Measurements from ENCODE around the gene IFNAR1.

The IFNAR1 gene

DNA sequence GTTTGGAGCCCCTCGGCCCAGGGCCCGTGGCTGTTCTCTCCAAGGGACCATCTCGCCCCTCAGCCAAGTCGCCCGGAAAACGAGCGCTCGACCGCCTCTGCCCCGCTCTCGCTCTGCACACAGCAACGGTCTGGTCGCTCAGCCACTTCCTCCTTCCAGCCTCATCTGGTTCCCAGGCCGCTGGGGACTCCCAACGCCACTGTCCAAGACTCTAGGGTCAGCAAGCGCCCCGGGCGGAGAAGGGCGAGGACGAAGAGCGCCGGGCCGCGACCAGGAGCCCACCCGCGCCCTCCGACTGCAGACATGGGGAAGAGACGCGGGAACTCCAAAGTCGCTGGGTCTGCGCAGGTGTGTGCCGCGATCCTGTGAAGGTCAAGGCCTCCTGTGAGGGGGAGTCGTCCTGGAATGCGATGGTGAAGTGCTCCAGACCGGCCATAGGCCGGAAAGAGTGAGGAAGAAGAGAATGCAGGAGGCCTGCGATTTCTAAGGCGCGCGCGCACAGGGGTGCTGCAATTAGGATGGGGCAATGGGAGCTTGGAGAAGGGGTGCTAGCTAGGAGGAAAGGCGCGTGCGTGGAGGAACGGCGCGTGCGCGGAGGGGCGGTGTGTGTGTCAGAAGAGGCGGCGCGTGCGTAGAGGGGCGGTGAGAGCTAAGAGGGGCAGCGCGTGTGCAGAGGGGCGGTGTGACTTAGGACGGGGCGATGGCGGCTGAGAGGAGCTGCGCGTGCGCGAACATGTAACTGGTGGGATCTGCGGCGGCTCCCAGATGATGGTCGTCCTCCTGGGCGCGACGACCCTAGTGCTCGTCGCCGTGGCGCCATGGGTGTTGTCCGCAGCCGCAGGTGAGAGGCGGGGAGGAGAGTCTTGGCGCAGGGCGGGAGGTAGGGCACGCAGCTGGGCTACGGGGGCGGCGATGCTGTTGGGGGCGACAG is at the start of gene IFNAR1:
Gene IFNAR1 (plus strand): TSS at position 680 of the 931 bp plus-strand sequence. CDS start 86 bp downstream, at position 766.
- DNase-seq = peak; percentile 99

DNA sequence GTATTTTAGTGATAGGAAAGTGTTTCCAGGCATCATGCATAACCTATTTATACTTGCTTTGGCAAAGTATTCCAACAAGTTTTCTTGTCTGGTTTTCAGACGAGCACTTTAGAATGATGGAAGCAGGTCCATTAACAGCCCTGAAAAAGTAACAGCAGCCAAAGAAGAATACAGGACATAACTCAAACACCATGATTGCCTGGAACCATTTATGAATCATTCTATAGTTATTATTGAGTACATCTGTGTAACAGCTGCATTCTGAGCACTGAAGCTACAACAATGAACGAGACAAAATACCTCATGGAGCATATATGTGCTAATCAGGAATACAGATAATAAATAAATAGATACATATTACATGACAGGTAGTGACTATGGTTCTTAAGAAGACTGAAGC is 46.0 kb upstream of the IFNAR1 start:
- no peak for DNase-seq

DNA sequence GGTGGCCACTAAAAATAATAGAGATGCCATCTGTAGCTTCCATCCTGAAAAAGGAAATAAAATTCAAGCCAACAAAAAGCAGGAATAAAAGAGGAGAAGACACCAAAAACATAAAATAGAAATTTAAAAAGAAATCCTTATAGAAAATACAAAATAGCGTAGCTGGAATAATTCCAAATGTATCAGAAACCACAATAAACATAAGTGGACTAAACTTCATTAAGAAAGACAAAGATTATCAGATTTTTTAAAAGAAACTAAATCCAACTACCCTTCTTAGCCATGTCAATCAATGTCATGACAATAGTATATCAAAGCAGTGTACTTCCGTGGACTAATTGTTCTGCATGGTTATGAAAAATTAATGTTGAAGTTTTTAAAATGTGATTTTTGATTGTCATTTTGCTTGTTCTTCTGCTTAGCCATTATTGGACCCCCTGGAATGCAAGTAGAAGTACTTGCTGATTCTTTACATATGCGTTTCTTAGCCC is 45.4 kb upstream of the IFNAR1 start:
- DNase-seq = no peak

DNA sequence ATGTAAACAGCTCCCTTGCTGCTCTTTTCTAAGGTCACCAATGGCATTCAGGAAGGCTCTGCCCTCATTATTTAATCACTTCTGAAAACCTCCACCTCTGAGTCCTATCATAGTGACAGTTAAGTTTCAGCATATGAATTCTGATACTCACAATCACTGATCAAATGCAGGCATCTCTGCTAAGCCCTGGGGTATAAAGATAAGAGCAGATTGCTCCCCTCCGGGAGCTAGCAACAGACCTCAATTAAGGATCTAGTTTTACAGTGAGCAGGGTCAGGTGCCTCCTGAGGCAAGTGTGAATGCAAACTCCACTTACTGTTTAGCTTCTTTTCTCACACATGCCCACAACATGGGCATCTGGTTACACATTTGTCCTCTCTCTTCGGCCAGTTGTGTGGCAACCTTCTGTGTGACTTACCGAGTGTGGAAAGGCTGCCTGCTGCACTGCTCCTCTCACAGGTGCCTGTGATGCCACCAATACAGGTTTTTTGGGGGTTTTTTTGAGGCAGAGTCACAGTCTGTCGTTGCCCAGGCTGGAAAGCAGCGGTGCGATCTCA is 43.6 kb upstream of the IFNAR1 start:
- no peak for DNase-seq

DNA sequence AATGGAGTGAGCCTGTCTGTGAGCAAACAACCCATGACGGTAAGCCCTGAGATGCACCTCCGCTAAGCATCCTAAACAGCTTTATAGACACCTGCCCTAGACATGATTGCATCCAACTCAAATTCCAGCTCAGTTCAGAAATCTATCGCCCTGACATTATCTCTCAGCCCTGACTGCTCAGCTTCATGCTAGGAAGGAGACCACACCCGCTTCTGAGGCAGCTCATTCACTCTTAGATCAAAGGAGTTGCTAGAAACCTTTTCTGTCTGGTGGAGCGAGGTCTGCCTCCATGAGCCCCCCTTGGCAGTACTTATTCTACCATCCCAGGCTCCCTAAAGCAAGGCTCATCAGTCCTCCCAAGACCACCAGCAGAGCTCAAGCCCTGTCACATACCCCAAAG is 41.6 kb upstream of the IFNAR1 start:
- DNase-seq = no peak

DNA sequence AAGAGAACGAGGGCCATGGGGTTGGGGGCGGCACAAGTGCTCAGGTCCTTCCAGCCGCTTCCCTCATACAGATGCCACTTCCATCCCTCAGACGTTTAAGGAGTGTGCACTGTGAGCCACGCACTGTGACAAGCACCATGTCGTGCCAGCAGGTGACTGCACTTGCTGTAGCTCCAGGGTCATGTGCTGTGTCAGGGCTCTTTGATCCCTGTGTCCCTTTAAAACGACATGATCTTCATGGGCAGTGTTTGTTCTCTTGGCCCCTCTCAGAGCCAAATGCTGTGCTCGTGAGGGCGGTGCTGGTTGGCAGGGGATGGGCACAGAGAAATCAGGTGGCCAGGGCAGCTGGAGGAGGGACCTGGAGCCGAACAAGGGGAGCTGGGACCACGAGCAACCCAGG is 38.7 kb upstream of the IFNAR1 start:
- no peak for DNase-seq

DNA sequence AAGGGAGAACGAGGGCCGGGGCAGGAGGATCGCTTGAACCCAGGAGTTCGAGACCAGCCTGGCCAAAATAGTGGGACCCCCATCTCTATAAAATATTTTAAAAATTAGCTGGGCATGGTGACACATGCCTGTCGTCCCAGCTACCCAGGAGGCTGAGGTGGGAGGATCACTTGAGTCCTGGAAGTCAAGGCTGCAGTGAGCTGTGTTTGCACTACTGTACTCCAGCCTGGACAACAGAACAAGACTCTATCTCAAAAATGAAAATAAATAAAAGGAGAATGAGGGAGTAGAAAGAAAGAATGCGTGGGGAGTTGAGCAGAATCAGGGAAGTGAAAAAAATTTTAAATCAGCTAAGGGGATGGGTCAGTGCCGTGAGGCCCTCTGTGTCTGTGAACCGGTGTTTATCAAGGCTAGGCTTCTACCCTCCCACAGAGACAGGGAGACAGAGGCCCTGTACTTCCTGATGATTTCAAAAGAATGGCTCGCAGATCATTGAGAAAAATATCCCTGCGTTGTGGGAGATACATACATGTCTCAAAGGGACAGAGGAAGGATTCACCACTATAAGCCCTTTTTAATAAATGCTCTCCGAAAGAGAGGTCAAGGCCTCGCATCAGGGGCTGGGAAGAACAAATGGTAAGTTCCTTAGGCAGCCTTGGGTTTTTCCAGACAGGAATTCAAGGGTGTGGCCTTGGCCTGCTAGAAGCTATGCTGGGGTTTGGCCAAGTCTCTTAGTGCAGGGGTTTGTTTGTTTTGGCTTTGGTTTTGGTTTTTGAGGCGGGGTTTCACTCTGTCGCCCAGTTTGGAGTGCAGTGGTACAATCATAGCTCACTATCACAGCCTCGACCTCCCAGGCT is 37.9 kb upstream of the IFNAR1 start:
- no peak for DNase-seq

DNA sequence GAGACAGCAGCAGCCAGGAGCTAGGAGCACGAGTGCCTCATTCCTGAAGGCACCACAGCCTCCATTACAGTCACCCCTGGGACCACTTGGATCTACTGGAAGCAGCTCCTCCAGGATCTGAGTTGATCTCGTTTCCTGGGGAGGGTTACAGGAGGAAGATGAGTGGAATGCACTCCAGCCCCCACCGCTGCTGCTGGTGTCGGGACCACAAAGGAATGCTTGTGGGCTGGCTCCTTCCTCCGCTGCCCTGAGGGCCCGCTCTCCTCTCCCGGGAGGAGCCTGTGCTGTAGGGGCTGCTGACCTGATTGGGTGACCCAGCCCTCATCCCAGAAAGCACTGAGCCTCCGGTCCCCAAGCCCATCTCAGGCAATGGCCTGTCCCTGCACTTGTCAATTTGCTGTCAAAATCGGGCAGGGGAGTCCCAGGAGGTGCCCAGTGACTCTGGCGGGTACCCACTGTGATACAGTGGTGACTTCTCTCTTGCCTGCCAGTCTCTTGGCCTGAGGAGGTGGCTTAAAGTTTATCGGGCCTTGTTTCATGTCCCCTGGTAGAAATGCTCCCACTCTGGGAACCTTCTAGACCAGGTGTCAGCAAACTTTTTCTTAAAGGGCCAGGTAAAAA is 35.5 kb upstream of the IFNAR1 start:
- no peak for DNase-seq

DNA sequence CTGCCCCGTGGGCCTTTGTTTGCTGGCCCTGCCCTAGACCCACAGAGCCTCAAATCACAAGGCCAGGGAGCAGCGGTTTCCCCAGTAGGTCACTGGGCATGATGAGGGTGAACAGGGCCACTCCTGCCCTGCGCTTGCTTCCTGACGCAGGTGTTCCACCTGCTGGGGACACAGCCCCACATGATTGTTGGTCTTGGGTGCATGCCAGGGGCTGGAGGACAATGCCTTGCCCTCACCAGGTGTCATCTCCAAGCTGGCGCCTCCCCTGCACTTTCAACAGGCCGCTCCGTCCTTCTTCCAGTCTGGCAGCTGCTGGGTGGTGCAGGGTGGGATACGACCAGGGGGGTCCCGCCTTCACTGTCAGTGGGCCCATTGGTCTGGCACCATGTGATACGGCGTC is 34.3 kb upstream of the IFNAR1 start:
- no peak for DNase-seq

DNA sequence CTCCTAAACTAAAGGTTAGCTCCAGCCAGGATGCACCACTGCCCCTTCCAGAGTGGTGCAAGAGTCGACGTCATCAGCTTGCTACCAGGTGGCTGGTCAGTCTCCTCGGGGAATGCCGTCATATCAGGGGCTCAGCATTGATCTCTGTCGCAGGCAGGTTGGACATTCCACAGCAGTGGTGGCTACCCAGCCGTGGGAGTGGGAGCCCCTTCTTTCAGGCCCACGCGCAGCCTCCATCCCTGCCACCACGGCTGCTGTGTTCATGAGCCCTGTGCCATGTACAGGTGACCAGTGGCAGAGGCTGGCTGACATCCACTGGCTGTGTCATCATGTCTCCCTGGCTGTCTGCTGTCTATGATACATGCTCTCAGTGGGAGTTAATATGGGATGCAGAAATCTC is 33.1 kb upstream of the IFNAR1 start:
- no peak for DNase-seq

DNA sequence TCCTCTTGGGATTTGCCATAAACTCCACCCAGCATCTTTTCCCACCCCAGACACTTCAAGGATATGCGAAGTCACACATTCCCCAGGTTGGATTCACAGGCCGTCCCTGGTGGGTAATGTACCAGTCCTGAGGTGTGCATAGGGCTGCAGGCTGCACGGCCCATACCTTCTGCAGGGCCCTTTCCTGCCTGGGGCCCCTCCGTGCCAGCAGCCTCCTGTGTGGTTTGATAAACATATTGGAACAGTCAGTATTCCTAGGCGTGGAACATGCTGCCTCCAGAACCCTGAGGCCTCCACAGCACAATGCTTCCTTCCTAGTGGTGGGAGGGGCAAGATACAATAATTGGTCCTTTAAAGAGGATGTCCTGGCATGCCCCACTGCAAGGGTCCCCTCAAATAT is 32.0 kb upstream of the IFNAR1 start:
- no peak for DNase-seq

DNA sequence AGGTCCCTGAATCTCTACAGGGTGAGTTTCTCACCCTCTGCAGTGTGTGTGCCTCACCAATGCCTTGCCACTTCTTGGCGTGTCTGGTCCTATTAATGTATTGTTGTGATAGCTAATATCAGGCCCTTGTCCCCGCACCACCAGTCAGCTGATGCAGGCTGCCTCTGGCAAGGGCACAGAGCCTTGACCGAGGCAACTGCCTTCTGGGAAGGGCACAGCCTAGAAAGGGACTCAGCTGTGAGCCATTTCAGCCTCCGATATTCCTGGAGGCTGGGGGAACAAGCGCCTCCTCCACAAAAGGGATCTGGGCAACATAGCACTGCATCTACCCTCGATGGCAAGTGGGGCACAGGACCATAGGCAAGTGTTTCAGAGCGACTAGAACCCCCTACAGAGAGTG is 31.6 kb upstream of the IFNAR1 start:
- no peak for DNase-seq

DNA sequence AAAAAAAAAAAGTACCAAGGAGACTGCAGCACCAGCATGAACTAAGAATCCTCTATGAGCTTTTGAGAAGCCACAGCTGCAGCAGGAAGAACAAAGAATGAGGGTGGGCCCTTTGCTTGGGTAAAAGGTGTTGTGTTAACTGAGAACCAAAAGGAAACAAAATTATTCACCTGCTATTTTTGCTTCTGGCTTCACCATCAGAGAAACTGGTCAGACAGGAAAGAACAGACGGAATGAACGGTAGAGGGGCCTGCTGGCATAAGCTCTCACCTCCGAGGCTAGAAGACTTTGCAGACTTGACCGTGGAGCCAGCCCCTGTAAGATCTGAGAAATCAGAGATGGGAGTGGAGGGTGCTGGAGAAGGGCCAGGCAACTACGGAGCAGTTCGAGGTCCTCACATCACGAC is 31.0 kb upstream of the IFNAR1 start:
- DNase-seq = no peak

DNA sequence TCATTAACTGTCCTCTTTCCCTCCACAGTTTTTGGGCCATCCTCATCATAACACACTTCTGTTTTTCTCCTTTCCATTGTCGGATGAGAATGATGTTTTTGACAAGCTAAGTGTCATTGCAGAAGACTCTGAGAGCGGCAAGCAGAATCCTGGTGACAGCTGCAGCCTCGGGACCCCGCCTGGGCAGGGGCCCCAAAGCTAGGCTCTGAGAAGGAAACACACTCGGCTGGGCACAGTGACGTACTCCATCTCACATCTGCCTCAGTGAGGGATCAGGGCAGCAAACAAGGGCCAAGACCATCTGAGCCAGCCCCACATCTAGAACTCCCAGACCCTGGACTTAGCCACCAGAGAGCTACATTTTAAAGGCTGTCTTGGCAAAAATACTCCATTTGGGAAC is 28.6 kb upstream of the IFNAR1 start:
- no peak for DNase-seq

DNA sequence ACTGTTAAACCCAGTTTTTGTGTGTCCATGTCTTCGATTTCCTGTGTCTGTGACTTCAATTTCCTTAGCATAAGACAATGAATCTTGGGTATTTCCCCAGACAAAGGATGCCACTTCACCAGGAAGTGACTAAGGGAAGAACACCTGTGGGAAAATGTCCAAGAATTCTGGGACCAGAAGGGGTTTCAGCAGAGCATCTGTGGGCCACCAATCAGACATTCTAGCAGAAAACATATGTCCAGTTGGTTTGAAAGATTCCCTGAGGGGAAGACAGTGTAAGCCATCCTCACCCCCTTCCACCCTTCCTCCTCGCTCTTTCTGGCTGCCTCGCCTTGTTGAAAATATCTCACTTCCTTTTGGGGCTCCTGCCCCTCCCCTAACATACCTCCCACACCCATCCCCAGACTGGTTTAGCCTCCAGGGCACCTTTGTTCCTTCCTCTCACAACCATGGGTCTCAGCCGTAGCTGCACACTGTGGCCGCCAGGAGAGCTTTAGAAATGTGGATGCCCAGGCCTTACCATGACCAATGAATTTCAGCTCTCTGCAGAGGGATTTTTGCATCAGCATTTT is 25.5 kb upstream of the IFNAR1 start:
- peak; percentile 20 for DNase-seq

DNA sequence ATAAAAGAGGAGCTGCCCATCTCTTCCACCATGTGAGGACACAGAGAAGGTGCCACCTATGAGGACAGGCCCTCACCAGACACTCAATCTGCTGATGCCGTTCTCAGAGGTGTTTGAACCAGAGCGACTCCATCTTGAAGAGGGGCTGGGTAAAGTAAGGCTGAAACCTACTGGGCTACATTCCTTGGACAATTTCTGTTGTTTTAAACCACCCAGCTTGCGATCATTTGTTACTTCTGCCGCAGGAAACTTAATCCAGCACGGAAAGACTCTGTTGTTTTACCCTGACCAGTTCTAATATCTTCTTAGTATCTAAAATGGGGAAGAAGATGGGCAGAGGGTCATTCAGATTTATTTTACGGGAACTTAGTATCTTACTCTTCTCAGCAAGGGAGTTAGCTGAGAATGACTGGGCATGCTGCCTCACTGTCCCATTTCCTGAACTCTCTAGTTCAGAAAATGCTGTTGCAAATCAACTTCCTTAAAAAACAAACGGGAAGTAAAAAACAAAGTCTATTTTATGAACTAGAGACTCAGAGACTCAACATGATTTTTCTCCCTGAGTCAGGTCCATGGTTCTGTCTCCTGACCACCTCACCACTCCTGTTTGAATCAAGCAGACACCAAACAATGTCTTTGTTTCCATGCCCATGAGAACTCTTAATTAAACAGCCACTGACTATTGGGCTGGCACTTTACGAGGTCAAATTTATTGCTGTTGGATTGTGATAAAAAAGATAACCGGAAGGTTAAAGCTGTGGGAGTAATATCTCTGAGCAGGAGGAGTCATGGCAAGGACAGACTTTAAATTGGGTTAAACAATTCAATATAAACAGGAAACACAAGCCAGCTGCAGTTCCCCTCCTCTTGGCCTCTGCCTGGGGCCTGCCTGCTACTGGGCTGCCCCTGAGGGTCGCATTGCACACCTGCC is 23.8 kb upstream of the IFNAR1 start:
- DNase-seq = no peak

DNA sequence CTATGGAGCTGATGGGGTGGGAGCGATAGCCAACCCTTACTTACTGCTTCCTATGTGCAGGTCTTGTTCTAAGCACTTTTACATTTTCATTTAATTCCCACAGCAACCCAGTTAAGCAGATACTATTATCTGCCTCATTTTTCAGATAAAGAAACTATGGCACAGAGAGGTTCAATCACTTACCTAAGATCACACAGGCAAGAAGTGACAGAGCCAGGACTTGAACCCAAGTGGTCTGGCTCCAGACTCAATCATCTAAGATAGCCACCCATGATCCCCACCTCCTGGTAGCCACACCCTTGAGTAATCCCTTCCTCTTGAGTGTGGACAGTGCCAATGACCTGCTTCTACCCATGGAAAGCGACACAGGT is 23.2 kb upstream of the IFNAR1 start:
- no peak for DNase-seq

DNA sequence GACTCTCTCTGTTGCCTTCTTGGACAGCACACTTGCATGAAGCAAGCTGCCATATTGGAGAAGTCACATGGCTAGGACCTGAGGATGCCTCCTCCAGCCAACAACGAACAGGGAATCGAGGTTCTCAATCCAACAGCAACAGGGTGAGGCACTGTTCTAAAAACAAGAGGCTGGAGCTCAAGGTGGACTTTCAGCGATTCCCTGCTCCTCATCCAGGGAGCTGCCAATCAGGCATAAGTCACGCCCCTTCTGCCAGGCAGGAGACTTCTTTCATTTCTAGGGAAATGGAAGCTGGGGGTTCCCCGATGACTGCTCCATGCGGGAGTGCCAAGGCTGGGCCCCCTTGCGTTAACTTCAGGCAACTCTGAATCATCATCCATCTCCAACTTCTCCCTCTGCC is 22.7 kb upstream of the IFNAR1 start:
- DNase-seq = no peak

DNA sequence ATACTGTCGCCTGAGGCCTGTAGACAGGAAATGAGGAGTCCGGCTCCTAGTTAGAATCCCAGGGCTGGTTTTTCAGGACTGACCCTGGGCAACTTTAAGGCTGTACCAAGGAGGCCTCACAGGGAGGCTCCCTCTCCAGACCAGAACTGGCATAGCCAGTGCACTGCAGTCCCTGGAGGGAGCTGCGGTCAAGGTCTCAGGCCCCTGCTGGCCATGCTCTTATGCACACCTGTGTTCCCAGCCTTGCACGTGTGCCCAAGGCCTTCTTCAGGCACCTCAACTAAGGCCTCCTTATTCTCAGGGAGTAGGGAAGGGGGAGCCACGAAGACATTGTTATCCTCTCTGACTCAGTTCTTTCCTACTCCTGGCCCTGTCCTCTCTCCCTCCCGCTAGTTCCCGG is 22.0 kb upstream of the IFNAR1 start:
- DNase-seq = no peak

DNA sequence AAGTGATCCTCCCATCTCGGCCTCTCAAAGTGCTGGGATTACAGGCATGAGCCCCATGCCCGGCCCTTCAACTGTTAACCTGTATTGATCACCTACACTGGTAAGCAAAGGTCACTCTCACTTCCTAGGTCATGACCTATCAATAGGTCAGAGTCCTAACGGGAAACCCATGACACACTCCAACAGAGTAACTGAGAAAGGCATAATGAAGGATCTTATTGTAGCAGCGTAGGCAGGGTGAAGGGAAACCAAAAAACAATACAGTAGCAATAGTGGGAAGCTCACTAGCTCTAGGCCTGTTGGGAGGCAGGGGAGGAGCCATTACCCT is 19.5 kb upstream of the IFNAR1 start:
- no peak for DNase-seq

DNA sequence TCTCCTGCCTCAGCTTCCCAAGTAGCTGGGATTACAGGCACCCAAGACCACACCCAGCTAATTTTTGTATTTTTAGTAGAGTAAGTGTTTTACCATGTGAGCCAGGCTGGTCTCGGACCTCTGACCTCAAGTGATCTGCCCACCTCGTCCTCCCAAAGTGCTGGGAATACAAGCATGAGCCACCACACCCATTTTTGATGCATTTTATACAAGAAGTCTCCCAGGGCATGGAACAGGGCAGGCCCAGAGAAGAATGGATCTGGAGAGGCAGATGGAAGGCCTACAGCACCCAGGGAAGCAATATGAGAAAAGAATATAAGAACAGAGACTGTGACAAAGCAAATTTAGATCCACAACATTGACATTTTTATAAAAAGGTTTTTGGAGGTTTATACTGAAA is 18.8 kb upstream of the IFNAR1 start:
- no peak for DNase-seq
